GM10266 (cell line): Measurements from ENCODE around the gene CSRNP3.

Experiments
- DNase-seq: peaks from one replicate; pipeline ENCODE4 v3.0.0; 2012; ENCODE audit errors: extremely low spot score
- TF ChIP-seq, protein P1 (sequence below): IDR thresholded peaks from 2 replicates; pipeline ENCODE4 v1.5.1; 2012; ENCODE audit warnings: mild to moderate bottlenecking, low read depth; ENCODE audit not compliant: control insufficient read depth, insufficient read depth; ENCODE audit errors: missing control alignments

The CSRNP3 gene, protein sequence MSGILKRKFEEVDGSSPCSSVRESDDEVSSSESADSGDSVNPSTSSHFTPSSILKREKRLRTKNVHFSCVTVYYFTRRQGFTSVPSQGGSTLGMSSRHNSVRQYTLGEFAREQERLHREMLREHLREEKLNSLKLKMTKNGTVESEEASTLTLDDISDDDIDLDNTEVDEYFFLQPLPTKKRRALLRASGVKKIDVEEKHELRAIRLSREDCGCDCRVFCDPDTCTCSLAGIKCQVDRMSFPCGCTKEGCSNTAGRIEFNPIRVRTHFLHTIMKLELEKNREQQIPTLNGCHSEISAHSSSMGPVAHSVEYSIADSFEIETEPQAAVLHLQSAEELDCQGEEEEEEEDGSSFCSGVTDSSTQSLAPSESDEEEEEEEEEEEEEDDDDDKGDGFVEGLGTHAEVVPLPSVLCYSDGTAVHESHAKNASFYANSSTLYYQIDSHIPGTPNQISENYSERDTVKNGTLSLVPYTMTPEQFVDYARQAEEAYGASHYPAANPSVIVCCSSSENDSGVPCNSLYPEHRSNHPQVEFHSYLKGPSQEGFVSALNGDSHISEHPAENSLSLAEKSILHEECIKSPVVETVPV

DNA sequence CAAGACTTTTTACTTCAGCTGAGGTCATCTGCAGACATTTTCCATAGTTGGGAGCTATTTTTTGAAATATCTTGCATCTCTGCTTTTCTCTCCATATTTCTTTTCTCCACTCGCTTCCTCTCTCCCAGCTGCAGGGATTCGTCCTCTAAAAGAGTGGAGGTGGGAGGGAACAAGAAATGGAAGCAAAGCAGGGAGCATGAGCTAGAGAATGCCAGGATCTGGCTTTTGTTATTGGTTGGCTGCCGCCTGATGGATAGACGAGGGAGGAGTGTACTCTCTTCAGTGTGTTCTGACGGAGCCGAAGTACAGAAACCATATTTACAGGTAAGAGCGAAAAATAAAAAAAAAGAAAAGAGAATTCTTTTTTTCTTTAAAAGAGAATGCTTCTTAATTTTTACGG, at the start of gene CSRNP3:
Gene CSRNP3, plus strand, starts transcription at position 282 of the 400 bp plus-strand sequence. CDS start 125,368 bp downstream, outside the sequence.
- no peak for DNase-seq
- TF ChIP-seq, protein P1, sequence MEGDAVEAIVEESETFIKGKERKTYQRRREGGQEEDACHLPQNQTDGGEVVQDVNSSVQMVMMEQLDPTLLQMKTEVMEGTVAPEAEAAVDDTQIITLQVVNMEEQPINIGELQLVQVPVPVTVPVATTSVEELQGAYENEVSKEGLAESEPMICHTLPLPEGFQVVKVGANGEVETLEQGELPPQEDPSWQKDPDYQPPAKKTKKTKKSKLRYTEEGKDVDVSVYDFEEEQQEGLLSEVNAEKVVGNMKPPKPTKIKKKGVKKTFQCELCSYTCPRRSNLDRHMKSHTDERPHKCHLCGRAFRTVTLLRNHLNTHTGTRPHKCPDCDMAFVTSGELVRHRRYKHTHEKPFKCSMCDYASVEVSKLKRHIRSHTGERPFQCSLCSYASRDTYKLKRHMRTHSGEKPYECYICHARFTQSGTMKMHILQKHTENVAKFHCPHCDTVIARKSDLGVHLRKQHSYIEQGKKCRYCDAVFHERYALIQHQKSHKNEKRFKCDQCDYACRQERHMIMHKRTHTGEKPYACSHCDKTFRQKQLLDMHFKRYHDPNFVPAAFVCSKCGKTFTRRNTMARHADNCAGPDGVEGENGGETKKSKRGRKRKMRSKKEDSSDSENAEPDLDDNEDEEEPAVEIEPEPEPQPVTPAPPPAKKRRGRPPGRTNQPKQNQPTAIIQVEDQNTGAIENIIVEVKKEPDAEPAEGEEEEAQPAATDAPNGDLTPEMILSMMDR, result no peak

DNA sequence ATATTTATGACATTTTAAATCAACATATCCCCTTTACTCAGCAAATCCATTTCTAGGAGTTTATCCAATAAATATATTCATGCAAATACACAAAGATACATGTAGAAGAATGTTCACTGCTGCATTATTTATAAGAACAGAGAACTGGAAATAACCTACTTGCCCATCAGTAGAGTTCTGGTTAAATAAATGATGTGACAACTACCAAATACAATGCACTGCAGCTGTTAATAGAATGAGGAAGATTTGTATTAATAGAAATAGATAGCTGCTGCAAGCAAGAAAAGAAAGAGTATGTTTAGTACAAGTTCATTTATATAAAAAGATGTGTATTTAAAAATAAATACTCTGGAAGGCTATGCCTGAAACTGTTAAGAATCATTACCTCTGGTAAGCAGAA, 49.3 kb upstream of the CSRNP3 start:
- TF ChIP-seq, protein P1, result no peak
- DNase-seq, result no peak

DNA sequence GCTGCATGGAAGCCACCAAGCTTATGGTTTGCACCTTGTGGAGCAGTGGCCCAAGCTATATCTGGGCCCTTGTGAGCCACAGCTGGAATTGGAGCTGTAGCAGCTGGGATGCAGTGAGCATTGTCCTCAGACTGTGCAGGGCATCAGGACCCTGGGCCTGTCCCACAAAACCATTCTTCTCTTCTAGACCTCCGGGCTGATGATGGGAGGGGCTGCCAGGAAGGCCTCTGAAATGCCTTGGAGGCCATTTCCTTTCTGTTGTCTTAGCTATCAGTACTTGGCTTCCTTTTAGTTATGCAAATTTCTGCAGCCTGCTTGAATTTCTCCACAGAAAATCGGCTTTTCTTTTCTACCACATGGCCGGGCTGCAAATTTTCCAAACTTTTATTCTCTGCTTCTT, 46.4 kb upstream of the CSRNP3 start:
- TF ChIP-seq, protein P1, result no peak

DNA sequence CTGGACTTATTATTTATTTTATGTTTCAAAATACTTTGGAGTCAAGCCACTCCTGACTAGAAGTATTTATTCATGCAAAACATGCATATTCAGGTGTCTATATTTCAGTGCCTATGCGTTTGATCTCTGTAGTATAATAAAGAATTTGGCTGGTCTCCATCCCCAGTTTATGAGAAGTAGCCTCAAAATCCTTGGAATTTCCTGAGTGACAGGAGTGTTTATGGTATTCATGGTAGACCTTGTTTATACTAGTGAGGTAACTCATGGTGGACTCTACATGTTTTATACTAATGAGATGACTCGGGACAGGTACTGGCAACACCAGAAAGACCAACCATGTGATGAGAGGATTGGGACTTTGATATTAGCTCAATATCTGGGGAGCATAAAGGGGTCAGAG, 43.9 kb upstream of the CSRNP3 start:
- DNase-seq, result no peak
- TF ChIP-seq, protein P1, result no peak

More for the DNA sequence above, 46.4 kb upstream of the CSRNP3 start:
- no peak for DNase-seq

DNA sequence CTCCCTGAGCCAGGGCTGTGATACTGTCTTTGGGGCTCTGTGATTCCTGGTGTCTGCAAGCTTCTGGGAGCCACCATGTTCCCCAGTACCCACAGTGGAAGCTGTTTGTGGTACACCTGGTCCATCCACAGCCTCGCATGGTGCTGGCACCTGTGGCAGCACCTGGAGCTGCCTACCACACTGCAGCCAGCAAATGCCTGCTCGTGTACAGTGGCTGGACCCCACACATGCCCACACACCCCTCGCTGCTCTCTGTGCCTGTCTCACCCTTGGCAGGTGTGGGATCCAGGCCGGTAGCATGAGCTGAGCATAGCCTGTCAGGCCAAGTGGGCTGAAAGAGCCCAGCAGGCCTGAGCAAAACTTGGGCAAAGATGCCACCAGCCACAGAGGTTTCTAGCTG, 41.8 kb upstream of the CSRNP3 start:
- TF ChIP-seq, protein P1, result no peak
- no peak for DNase-seq

DNA sequence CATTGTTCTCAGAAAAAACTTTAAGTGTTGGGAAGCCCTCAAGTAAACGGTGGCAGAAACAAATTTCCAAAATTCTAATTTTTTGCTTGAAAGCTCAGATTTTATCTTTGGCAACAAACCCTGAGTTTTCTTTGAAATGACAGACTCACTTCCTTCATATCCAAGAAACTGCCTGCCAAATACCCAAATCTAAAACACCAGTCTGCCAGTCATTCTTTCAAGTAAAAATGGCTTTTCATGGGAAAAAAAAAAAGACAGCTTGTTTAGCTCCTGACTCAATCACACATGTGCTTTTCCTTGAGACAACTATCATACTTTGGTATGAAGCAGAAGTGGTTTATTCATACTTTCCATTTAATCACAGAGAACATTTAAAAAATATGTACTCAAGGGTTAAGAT, 40.6 kb upstream of the CSRNP3 start:
- DNase-seq, result no peak
- TF ChIP-seq, protein P1, result no peak

DNA sequence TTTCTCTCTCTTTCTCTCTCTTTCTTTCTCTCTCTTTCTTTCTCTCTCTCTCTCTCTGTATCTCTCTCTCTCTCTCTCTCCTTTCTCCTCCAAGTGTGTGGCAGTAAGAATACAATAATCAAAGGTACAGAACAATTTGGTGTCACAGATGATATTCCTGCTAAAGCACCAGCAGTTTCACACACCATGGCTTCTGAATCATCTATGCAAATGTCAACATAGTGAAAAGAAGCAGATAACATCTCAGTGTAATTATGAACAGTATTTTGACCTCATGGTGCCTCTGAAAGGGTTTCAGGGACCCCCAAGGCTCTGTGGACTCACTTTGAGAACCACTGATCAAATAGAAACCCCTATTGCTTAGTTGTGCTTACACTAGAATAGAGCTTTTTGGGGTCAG, 38.5 kb upstream of the CSRNP3 start:
- DNase-seq, result no peak
- TF ChIP-seq, protein P1, result no peak
